Hematopoietic multipotent progenitor cell treated with erythropoietin and hydrocortisone succinate and interleukin-3 and kit ligand, for 6 days (in vitro differentiated cells): ENCODE data around the gene DYNLT1.
A peak's percentile ranks its signal among the peaks of the same experiment; 100 is the strongest.
"Not testable (repeated sequence)": the region's sequence is repeated elsewhere in the genome, so short reads cannot be mapped to it uniquely, and the experiment has no call there.

ENCODE experiments used
- DNase-seq: peaks from one replicate; pipeline ENCODE4 v3.0.0-alpha.2; 2015

Gene DYNLT1

DNA sequence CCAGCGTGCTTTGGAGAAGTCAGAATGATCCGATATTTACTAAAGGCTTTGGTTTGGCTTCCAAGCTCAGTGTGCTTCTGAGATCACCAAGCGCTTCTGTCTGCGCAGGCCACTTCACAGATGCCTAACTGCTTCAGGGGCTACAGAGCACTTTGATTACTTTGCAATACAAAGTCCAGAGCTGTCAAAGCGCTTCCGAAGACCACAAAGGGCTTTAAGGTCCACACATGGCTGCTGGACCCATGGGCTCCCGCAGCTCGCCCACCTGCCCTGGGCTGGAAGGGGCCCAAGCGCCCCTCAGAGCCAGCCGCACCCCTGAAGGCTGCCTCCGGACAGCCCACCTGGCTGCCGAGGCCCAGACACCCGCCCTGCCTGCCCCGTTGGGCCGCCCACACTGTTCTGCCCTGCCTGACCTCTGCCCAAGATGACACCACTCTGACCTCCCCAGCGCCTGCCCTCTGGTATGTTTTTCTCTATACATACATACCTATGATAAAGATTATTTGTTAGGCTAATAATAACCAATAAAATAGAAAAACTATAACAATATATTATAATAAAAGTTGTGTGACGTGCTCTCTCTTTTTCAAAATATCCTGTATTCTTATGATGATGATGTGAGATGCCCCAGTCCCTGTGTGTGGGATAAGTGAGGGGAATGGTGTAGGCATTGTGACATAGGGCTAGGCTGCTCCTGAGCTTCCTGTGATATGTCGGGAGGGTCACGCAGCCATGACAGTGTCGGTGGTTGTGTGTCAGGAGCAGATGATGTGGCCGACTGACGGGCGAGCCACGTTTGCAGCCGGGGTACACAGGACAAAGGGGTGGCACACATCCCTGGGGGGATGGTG, 22.6 kb downstream of the DYNLT1 start:
- no peak for DNase-seq

DNA sequence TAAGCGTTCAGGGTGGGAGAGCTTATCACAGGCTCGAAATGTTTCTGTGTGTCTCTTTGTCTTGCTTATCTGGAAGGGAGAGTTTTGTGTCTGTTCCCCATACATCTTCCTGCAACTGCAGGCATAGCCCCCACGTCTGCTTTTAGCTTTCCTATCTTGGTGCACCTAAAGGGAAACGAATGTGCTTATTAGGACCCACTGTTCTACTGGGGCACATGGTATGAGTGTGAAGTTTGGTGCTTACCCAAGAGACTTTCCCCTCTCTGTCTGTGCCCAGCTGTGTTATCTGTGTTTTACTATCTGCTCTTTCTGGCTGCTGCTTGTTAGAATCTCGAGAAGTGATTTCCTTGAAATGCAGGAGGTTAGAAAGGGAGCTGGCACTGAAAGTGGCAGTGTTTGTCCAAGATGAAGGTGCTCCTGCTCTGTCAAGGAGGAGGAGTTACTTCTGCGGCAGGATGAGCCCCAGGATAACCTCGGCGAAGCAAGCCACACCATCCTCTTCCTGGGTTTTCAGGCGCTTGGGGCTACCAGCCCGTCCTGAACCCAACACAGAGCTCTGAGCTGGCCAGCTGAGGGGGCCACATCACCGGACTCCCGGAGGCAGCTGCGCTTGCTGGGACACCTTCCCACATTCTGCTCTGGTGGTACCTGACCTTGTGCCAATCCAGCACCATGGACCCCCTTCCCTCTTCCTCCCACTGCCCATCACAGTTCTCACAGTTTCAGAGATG, 23.4 kb downstream of the DYNLT1 start:
- DNase-seq: peak; percentile 18

DNA sequence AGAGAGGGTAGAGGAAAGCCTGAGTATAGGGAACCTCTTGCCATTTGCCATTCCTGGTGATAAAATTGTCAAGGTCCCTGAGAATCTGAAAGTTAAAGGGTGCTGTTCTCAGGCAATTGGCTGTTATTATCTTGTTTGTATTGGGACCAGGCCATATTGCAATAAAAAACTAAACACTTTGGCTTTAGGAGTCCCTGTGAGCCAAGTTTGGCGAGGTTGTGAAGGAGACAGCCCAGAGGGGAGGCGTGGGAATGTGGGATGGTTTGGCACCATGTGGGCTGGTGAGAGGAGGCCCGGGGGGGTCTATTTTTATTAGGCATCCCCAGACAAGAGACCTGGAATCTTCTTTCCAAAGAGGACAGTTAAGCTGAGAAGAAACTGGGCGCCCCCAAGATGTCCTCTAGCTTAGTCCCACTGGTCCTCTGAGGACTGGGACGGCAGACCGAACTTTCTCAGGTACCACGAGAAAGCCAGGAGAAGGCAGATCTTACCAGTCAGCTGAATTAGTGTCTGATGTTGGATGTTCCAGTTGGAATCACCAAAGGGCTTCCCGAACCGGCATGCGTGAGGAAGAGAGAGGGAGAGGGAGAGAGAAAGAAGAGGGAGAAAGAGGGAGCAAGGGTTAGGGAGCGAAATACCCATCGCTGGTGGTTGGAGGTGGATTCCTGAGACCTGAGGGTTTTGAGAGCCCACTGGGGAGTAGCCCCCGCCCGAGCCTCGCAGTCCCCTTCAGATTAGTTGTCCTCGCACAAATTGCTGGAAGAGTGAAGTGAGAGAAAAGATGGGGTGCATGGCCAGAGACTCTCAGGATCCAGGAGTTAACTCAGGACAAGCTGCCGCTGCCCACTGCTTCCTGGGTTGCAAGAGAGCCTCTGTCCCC, 24.4 kb downstream of the DYNLT1 start:
- DNase-seq: no peak

DNA sequence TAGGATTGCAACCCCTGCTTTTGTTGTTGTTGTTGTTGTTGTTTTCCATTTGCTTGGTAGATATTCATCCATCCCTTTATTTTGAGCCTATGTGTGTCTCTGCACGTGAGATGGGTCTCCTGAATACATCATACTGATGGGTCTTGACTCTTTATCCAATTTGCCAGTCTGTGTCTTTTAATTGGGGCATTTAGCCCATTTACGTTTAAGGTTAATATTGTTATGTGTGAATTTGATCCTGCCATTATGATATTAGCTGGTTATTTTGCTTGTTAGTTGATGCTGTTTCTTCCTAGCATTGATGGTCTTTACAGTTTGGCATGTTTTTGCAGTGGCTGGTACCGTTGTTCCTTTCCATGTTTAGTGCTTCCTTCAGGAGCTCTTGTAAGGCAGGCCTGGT, 26.3 kb downstream of the DYNLT1 start:
- DNase-seq: not testable (repeated sequence)

DNA sequence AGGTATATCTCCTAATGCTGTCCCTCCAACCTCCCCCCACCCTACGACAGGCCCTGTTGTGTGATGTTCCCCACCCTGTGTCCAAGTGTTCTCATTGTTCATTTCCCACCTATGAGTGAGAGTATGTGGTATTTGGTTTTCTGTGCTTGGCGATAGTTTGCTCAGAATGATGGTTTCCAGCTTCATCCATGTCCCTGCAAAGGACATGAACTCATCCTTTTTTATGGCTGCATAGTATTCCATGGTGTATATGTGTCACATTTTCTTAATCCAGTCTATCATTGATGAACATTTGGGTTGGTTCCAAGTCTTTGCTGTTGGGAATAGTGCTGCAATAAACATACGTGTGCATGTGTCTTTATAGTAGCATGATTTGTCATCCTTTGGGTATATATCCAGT, 29.9 kb downstream of the DYNLT1 start:
- DNase-seq: not testable (repeated sequence)

DNA sequence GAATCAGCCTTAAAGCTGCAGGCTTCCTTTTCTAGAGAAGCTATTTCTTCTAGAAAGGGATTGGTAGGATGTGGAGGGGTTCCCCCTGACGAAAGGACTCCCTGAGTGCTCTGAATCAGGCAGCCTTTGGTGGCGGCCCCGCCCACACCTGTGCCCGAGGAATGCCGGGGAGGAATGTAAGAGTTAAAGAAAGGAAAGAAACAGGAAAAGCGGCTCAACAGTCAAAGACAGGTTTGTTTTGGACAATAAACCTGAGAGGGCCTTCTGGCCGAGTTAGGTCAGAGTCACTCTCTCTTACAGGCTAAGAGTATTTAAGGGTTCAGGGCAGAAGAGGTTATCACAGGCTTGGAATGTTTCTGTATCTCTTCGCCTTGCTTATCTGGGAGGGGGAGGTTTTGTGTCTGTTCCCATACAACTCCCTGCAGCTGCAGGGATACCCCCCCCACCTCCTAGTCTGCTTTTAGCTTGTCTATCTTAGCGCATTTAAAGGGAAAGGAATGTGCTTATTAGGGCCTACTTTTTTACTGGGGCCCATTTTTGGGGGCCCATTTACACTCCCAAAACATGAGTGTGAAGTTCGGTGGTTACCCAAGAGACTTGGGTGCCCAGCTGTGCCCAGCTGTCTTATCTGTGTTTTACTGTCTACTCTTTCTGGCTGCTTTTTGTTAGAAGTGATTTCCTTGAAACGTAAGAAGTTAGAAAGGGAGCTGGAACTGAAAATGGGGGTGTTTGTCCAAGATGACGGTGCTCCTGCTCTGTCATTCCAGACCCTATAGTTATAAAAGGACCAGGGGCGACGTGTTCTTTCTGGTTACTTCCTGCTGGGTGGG, 32.8 kb downstream of the DYNLT1 start:
- DNase-seq: no peak

DNA sequence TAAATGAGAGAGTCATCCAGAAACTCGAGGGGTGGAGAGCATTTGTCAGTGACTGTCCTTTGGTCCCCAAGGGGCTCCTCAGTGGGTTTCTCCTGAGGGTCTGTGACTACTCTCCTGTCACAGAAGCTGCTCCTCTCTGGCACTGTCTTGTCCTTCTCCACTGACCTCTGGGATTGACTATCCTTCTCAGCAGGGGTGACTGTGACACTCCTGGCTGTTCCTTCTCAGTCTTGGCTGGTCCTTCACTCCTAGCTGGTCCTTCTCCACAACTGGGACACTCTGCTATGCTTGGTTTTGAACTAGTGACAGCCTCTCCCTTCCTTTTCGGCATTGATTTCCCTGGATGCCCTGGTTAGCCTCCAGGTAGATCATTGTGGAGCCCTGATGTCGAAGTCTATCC, 33.5 kb downstream of the DYNLT1 start:
- no peak for DNase-seq

DNA sequence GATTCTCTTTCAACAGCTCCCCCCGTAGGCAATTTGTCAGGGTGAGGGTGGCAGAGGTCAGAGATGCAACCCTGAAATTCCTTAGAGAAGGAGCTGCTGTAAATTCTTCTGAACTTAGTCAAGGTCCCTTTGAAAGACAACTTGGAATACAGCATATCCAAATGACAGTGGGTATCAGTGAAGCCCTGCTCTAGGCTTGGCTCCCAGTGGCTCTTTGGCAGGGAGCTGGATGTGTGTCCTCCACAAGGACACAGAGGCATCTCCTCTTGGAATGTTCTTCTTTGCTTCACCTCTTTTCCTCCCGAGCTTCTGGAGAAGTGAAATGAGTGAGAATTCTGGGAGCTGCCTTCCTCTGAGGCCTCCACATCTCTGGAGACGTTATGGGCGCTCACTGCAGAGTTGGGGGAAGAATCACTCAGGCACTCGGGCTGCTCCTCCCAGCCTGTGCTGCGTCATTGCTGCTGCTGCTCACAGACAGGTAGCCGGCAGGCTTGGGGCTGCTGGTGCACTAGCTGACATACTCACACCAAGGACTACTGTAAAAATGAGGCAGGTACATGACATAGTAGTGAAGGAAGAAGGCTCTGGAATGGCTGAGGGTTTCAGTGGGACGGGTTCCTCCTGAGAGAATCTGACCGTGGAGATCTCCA, 34.1 kb downstream of the DYNLT1 start:
- DNase-seq: no peak

DNA sequence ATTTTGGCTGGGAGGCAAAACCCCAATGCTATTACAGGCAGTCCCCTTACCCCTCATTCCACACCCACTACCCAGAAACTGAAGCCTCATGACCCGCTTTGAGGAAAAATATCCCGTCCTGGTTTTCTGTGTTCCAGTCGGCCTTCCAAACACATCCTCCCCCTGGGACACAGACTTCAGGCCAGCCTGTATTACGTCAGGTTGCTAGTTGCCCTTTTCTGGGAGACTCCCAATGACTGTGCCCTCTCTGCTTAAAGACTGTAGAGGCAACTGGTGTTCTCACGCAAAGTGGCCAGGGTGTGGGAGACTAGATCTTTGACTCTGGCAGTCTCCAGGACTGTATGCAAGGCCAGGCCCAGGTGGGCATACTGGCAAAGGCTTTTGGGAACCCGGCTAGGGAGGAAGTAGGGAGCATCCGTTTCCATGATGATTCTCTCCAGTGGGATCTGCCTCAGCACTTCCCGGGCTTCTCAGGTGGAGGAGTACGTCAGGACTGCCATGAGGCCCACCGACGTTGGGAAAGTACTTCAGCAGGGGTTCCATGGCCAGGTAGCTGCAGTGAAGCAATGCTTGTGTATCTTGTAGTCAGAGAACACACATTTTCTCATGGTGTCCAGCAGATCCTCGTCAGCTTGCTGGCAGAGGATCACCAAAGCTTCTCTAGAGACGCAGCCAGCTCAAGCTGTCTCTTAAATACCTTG, 34.9 kb downstream of the DYNLT1 start:
- DNase-seq: no peak

DNA sequence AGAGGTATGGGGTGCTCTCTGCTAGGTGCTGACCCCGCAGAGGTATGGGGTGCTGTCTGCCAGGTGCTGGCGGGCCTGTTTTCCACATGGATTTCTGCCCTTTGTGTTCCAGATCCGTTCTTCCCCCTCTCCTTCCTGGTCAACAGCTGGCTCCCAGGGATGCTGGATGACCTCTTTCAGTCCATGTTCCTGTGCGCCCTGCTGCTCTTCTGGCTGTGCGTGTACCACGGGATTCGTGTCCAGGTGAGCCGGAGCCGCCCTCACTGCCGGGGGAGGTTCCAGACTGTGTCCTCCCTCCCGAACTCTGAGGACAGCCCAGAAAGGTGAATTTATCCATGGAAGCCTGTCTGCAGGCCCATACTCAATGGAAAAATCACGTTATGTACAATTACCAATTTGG, 36.3 kb downstream of the DYNLT1 start:
- no peak for DNase-seq

DNA sequence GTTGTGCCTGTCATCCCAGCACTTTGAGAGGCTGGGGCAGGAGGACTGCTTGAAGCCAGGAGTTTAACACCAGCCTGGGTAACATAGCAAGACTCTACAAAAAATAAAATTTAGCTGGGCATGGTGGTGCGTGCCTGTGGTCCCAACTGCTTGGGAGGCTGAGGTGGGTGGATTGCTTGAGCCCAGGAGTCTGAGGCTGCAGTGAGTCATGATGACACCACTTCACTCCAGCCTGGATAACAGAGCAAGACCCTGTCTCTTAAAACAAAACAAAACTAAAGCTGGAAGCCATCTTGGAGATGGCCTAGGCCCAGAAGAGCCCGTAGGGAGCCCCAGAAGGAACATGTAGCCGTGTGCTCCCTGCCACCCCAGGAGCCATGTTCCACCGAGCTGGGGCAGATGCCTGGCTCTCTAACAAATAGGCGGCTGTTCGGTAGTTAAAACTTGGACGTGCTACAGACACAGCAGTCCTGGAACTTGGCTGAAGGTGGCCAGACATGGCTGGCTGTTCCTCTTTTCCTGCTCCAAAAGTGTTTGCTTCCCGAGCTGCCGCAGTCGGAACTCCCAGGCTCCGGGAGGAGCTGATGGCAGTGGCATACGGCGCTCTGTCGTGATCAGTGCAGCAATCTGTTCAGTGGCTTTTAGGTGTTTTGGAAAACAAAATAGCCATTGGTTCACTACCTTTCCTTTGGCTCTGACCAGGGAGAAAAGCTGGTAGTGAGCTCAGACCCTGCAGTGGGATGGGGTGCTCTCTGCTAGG, 37.0 kb downstream of the DYNLT1 start:
- DNase-seq: no peak

DNA sequence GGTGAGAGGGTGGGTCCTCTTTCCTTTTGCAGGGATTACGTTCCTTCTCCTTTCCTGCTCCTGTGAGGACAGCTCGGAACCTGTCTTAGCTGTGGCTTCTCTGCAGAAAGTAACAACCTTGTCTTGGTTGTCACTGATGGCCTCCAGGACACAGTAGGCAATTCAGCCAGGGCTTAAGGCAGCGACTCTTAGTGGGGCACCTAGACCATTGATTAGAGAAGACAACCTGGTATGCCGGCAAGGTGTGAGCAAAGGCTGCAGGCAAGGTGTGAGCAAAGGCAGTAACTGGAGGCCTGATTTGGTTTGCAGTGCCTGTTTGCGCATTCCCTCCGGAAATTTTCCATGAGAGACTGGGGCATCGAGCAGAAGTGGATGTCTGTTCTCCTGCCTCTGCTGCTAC, 37.6 kb downstream of the DYNLT1 start:
- no peak for DNase-seq

DNA sequence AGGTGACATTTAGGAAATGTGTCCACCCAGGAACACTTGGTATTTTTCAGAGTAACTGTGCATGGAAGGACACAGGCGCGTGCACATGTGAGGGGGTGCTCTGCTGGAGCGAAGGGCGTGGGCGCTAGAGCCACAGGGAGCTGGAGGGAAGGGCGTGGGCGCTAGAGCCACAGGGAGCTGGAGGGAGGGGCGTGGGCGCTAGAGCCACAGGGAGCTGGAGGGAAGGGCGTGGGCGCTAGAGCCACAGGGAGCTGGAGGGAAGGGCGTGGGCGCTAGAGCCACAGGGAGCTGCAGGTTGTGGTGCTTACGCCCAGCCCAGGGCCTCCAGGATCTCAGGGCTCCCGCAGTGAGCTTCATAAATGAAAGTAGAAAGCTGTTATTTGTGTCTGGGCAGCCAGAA, 38.5 kb downstream of the DYNLT1 start:
- not testable (repeated sequence) for DNase-seq

DNA sequence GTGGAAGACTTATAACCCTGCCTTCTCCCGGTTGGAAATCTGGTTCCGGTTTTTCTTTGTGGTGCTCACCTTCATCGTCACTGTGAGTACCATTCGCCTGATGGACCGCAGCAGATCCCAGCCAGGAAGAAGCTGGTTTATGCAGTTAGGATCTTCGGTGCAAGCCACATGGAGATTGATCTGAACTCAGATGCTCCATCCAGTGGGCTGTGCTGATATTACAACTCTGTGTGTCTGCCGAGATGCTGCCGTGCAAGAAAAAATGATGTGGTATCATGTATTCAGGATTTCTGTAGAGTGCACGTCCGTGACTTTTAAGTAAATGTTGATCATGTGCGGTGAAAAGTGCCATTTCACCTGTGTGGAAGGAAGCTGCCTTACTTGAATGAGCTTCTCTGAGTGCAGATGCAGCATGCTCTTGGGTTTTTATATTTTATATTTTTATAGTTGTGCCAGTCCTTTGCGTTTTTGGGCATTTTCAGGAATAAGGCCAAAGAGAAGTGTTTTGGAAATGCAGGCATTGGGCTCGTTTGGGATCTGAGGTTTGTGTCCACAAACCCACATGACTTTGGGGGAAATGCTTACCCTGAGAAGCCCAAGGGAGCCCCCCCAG, 39.2 kb downstream of the DYNLT1 start:
- DNase-seq: peak; percentile 84

DNA sequence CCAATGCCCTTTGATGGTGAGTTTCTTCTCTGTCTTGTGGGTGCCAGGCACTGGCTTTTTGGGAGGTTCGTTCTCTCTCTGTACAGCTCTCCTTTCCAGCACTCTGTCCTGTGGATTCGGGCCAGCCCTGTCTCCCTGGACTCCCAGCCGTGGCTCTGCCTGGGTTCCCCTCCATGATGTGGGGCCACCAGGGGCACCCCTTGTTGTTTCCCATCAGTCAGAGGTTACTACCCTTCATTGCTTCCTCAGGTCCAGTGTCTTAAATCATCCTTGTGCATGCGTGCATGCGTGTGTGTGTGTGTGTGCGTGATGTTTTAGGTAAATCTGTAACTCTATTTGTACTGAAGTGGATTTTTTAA, 40.5 kb downstream of the DYNLT1 start:
- DNase-seq: no peak

DNA sequence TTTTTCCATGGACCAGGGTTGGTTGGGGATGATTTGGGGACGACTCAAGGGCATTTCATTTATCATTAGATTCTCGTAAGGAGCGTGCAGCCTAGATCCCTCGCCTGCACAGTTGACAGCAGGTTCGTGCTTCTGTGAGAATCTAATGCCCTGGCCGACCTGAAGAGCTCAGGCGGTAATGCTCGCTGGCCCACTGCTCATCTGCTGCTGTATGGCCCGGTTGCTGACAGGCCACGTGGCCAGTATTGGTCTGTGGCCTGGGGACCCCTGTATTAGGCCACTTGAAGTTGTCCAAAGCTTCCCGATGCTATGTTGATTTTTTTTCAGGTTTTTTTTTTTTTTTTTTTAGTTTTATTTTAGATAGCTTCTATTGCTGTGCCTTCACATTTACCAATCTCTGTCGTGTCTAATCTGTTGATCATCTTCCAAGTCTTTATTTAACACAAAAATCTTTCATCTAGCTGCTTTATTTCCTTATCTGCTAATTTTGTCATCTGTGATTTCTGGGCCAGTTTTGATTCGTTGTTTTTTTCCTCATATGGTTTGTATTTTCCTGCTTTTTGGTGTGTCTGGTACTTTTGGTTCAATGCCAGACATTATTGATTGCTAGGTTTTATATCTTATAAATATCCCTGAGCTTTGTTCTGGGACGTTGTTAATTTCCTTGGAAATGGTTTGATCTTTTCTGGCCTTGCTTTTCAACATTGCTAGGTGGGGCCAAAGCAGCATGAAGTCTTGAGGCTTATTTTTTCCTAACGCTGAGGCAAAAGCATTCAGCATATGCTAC, 41.1 kb downstream of the DYNLT1 start:
- DNase-seq: no peak

DNA sequence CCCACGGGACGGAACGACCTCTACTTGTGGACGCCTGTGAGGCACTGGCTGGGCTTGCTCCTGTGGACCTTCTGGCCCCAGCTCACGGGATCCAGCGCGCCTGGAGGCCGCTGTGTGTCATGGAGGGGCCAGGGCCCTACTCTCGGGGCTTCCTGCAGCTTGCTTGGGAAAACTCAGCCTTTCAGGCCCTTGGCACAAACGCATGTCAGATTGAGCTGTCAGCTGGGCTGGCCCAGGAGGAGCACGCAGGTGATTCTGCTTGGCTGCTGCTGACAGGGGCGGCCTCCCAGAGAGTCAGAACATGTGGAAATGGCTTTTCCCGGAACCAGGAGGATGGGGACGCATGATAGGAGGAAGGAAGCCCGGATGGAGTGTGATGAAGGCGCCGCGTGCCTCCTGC, 44.9 kb downstream of the DYNLT1 start:
- DNase-seq: no peak

DNA sequence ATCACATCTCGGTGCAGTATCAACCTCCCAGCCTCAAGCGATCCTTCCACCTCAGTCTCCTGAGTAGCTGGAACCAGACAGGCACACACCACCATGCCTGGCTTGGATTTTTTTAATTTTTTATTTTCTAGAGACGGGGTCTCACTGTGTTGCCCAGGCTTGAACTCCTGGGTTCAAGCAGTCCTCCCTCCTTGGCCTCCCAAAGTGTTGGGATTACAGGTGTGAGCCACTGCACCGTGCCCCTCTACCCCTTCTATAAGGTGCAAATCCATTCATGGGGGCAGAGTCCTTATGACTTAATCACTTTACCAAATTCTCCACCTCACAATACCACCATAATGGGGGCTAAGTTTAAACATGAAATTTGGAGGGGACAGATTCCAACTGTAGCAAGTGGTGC, 47.0 kb downstream of the DYNLT1 start:
- no peak for DNase-seq

DNA sequence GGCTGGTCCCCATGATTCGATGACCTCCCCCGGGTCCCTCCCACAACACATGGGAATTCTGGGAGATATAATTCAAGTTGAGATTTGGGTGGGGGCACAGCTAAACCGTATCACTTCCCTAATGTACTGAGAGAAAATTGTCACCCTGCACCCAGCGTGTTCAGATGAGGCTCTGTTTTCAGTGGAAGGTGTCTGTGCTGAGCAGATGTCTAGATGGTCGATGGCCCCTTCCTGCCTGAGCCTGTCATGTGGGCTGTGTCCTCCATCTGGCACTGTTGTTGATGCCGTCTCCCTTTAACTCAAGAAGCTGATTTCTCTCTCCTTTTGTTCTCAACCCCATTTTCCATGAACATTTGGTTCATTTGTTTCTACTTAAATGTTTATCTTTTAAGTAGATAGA, 47.7 kb downstream of the DYNLT1 start:
- DNase-seq: no peak
